22Rv1 (cell line): ENCODE data around the gene IGF1R.

Experiments
- H3K27ac ChIP-seq: fragments of 450-650 bp; 2 replicates; pipeline ENCODE4 v1.5.1; 2017
- ZFX ChIP-seq: fragments of 450-650 bp; IDR thresholded peaks from 2 replicates; pipeline ENCODE4 v1.6.1; 2017; ENCODE audit warnings: antibody characterized with exemption, borderline replicate concordance
- TF ChIP-seq, protein P1 (sequence below): fragments of 450-650 bp; IDR thresholded peaks from 2 replicates; pipeline ENCODE4 v1.5.1; 2017; ENCODE audit warnings: mild to moderate bottlenecking

The IGF1R gene

DNA sequence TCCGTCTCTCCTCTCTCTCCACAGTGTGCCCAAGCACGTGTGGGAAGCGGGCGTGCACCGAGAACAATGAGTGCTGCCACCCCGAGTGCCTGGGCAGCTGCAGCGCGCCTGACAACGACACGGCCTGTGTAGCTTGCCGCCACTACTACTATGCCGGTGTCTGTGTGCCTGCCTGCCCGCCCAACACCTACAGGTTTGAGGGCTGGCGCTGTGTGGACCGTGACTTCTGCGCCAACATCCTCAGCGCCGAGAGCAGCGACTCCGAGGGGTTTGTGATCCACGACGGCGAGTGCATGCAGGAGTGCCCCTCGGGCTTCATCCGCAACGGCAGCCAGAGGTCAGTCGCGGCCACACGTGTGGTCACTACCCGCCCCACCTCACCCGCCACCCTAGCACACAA lies 243.0 kb downstream of the IGF1R start:
- H3K27ac ChIP-seq = no peak overlapping the region
- no peak for TF ChIP-seq ZFX
- TF ChIP-seq, protein P1, sequence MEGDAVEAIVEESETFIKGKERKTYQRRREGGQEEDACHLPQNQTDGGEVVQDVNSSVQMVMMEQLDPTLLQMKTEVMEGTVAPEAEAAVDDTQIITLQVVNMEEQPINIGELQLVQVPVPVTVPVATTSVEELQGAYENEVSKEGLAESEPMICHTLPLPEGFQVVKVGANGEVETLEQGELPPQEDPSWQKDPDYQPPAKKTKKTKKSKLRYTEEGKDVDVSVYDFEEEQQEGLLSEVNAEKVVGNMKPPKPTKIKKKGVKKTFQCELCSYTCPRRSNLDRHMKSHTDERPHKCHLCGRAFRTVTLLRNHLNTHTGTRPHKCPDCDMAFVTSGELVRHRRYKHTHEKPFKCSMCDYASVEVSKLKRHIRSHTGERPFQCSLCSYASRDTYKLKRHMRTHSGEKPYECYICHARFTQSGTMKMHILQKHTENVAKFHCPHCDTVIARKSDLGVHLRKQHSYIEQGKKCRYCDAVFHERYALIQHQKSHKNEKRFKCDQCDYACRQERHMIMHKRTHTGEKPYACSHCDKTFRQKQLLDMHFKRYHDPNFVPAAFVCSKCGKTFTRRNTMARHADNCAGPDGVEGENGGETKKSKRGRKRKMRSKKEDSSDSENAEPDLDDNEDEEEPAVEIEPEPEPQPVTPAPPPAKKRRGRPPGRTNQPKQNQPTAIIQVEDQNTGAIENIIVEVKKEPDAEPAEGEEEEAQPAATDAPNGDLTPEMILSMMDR = no peak

DNA sequence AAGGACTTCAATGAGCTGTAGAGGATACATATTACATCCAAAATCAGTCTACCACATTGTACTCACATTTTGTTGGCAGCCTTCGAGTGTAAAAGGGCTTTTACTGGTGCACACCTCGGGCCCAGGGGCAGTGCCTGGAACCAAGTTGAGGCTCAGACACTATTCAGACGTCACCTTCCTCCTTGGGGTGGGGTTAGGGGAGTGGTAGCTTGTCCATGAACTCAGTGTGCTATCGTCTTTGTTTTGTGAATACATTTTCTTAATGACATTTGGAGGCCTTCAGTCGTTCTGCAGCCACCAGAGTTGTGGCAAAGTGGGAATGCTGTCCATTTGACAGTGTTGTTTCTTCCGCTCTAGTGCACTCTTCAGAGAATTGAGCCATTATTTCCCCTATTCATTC lies 245.1 kb downstream of the IGF1R start:
- no peak for TF ChIP-seq ZFX
- TF ChIP-seq, protein P1 = no peak
- H3K27ac ChIP-seq = no peak overlapping the region

DNA sequence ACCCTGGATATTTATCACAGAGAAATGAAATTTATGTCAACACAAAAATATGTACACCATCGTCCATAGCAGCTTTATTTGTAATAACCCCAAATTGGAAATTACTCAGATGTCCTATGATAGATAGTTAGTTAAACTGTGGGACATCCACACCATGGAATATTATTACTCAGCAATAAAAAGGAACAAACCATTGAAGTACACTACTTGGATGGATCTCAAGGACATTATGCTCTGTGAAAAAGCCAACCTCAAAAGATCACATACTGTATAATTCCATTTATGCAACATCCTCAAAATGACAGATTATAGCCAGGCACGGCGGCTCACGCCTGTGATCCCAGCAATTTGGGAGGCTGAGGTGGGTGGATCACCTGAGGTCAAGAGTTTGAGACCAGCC lies 246.0 kb downstream of the IGF1R start:
- TF ChIP-seq, protein P1 = no peak
- no peak for TF ChIP-seq ZFX
- no peak overlapping the region for H3K27ac ChIP-seq

DNA sequence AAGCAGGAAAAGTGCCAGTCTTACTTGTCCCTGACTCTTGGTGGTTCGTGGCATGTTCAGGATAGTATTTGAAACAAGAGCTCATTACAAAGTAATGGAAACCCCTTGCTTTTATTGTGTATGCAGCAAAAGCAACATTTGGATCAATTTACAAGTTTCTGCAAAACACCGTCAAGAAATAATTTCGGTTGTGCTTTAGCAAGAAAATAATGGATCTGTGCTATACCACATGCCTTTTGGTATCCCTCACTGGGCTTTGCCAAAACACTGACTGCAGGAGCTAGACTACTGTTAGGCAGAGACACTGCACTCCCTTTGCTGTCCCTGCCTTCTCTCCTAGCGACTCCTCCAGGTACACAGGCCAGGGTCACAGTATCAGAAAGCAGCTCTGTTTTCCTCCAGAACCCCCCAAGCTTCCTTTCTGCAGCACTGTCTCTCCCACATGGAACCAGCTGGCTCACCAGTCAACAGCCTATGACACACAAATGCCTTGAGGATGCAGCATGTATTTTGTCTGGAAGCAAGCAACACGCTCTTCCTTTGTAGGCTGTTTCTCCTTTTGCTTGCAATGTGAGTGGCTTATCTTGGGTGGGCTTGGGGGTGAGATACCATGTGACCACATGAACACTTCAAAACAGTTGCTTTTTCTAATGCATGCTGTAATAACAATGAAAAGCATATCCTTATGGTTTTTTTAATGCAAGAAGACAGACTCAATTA lies 247.8 kb downstream of the IGF1R start:
- TF ChIP-seq, protein P1 = no peak
- no peak for TF ChIP-seq ZFX
- no peak overlapping the region for H3K27ac ChIP-seq

DNA sequence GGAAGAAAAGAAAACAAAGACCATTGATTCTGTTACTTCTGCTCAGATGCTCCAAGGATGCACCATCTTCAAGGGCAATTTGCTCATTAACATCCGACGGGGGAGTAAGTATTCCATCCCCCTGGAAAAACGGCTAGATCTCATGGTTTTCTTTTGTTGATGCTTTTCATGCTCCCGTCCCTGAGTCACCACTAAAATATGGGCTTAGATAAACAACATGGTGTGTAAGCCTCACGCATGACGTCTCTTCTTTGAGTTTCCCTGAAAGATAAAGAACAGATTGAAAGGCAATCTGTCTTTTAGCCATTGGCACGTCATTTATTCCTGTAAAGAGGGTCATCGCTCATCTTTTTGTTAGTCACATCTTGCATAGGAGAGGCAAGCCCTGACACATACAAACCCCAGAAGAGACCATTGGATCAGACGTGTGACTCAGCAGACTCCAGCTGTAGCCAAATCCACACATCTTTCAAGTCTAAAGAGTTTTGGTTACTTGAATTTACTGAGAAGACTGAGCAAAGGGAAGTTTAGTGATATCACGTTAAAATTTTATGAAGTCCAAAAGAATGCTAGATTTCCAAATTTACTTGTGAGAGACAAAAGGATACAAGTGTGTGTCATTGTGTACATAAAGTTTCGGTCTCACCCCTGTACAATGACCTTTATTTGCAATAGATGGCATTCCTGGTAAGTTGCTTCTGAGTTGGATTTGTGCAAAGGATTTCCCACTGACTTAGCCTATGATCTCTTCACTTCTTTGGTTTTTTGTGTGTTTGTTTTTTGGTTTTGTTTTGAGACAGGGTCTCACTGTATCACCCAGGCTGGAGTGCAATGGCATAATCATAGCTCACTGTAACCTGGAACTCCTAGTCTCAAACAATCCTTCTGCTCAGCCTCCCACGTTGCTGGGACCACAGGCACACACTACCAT lies 248.7 kb downstream of the IGF1R start:
- no peak for TF ChIP-seq ZFX
- TF ChIP-seq, protein P1 = no peak
- H3K27ac ChIP-seq = no peak overlapping the region

DNA sequence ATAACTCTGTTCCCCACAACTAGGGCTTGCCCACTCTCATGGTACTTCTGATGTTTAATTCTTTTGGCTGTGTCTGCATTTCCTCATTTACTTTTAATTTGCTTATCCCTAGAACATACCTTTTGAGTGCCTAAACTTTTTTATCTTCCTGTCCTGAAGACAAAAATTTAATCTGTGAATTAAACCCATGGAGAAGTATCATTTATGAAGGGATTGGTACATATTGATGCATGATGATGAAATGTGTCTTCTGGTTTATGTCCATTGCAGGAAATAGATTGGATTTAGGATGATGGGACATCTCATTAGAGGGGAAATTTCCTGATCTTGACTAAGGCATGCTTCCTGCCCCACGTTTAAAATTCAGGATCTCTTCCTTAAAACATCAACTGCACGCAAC lies 249.8 kb downstream of the IGF1R start:
- no peak overlapping the region for H3K27ac ChIP-seq
- TF ChIP-seq, protein P1 = no peak
- TF ChIP-seq ZFX = no peak
